HepG2 (cell line): Measurements from ENCODE around the gene AK3. TPM values are rescaled to one million over a fixed set of nuclear protein-coding genes. Genes with fewer than 3 reads are reported as not detected.

ENCODE experiments used
- ATAC-seq: fragments of 200-7000 bp; cut with Tn5 transposase; 3 replicates; pipeline ENCODE4 v1.9.1; 2020; ENCODE audit warnings: mild to moderate bottlenecking, moderate library complexity
- BruUV-seq: library from RNA; stranded (reverse); fragments of 400-500 nt; replicated peaks from 2 replicates; lab custom pipeline; 2021; lab: Mats Ljungman, UMichigan
- CTCF ChIA-PET: fragments of 300-600 bp; formaldehyde crosslinking; extraction: SDS; loops from one replicate; lab custom pipeline; 2021; ENCODE audit warnings: low total read pairs, inconsistent platforms, low intra/inter-chr PET ratio; lab: Yijun Ruan, JAX
- POLR2A ChIA-PET: fragments of 350-600 bp; sonication (Branson Sonifier 250); formaldehyde crosslinking; loops from one replicate; lab custom pipeline; 2020; ENCODE audit warnings: antibody characterized with exemption, inconsistent platforms; lab: Yijun Ruan, JAX
- DNase-seq: peaks from one replicate; pipeline ENCODE4 v3.0.0-alpha.2; 2015; ENCODE audit warnings: low spot score
- FAIRE-seq: peaks from 3 replicates; lab custom pipeline; 2011; peaks lifted over from hg19 to GRCh38; lab: Jason Lieb, UNC
- H2AFZ ChIP-seq: one replicate; pipeline ENCODE4 v1.6.1; 2011; ENCODE audit warnings: low read length, inconsistent platforms
- H3K27ac ChIP-seq: fragments of 300-600 bp; 3 replicates; pipeline ENCODE4 v1.8.0; 2011; ENCODE audit warnings: mixed run types, mild to moderate bottlenecking, mixed read lengths, low read length, inconsistent platforms; ENCODE audit not compliant: insufficient read depth; ENCODE audit errors: extremely low read length
- H3K27me3 ChIP-seq, 2 experiments: fragments of 200-600 bp in 1 of 2; 2 replicates in 1 of 2; 3 replicates in 1 of 2; pipeline versions ENCODE4 v1.6.0 to v1.8.0; 2011; ENCODE audit warnings: low read length in 2 of 2, mild to moderate bottlenecking in 2 of 2, moderate library complexity in 2 of 2, inconsistent platforms in 1 of 2; ENCODE audit not compliant: insufficient read depth in 2 of 2, control insufficient read depth in 1 of 2
- H3K36me3 ChIP-seq, 2 experiments: fragments of 200-600 bp in 1 of 2; replicated peaks in 1 of 2; 2 replicates in 1 of 2; 3 replicates in 1 of 2; pipeline versions ENCODE4 v1.5.1 to v1.8.0; 2011; ENCODE audit warnings: low read length in 2 of 2, inconsistent platforms in 1 of 2; ENCODE audit not compliant: insufficient read depth in 2 of 2, control insufficient read depth in 1 of 2
- H3K4me1 ChIP-seq: 2 replicates; pipeline ENCODE4 v1.5.1; 2012; ENCODE audit warnings: low read length, inconsistent platforms; ENCODE audit not compliant: insufficient read depth
- H3K4me2 ChIP-seq: 2 replicates; pipeline ENCODE4 v1.6.0; 2011; ENCODE audit warnings: low read depth, low read length, inconsistent platforms
- H3K4me3 ChIP-seq, 3 experiments: fragments of 200-600 bp in 1 of 3; sonication (generic), shearing (Covaris generic) in 1 of 3; replicated peaks in 1 of 3; 2 replicates each; pipeline ENCODE4 v1.5.1; 2011 to 2016; ENCODE audit warnings: low read length in 3 of 3, inconsistent platforms in 2 of 3, low read depth in 2 of 3, mild to moderate bottlenecking in 2 of 3, control low read depth in 1 of 3, mixed read lengths in 1 of 3; ENCODE audit not compliant: insufficient read depth in 1 of 3
- H3K79me2 ChIP-seq: one replicate; pipeline ENCODE4 v1.6.1; 2011; ENCODE audit warnings: low read length, inconsistent platforms; ENCODE audit not compliant: insufficient read depth
- H3K9ac ChIP-seq: 2 replicates; pipeline ENCODE4 v1.6.0; 2011; ENCODE audit warnings: mild to moderate bottlenecking, low read depth, low read length, inconsistent platforms; ENCODE audit not compliant: insufficient read depth
- H3K9me3 ChIP-seq: 2 replicates; pipeline ENCODE4 v1.5.1; 2012; ENCODE audit warnings: mild to moderate bottlenecking, low read length
- H4K20me1 ChIP-seq: 2 replicates; pipeline ENCODE4 v1.6.0; 2011; ENCODE audit warnings: inconsistent platforms, mild to moderate bottlenecking, low read length, moderate library complexity; ENCODE audit not compliant: insufficient read depth
- ARID5B ChIP-seq: IDR thresholded peaks from 2 replicates; pipeline ENCODE4 v1.4.0; 2020; ENCODE audit warnings: mild to moderate bottlenecking, missing genetic modification reagents
- CEBPB ChIP-seq: IDR thresholded peaks from 2 replicates; pipeline ENCODE4 v1.6.1; 2011; ENCODE audit warnings: low read depth, low read length, improper control_type of control experiment, borderline replicate concordance
- FOSL2 ChIP-seq: sonication (generic); formaldehyde crosslinking; IDR thresholded peaks from 2 replicates; pipeline ENCODE4 v1.4.0; 2020; ENCODE audit warnings: missing genetic modification reagents
- GATAD2A ChIP-seq: IDR thresholded peaks from 2 replicates; pipeline ENCODE4 v1.6.1; 2016
- HCFC1 ChIP-seq: fragments of 150-350 bp; IDR thresholded peaks from 2 replicates; pipeline ENCODE4 v1.6.1; 2014; ENCODE audit warnings: low read depth, low read length
- HMG20A ChIP-seq: IDR thresholded peaks from 2 replicates; pipeline ENCODE4 v1.6.1; 2016; ENCODE audit warnings: borderline replicate concordance
- PBX2 ChIP-seq: IDR thresholded peaks from 2 replicates; pipeline ENCODE4 v1.6.1; 2016; ENCODE audit warnings: control low read depth
- PHF20 ChIP-seq: sonication (generic); formaldehyde crosslinking; IDR thresholded peaks from 2 replicates; pipeline ENCODE4 v1.5.0; 2020; ENCODE audit warnings: mild to moderate bottlenecking, missing genetic modification reagents
- RXRB ChIP-seq: IDR thresholded peaks from 2 replicates; pipeline ENCODE4 v1.6.1; 2016; ENCODE audit warnings: borderline replicate concordance, missing genetic modification reagents, missing compliant biosample characterization
- SAP130 ChIP-seq: IDR thresholded peaks from 2 replicates; pipeline ENCODE4 v1.6.1; 2016; ENCODE audit warnings: low read depth
- TEF ChIP-seq: sonication (generic); formaldehyde crosslinking; IDR thresholded peaks from 2 replicates; pipeline ENCODE4 v1.5.0; 2020; ENCODE audit warnings: missing genetic modification reagents
- ZFP1 ChIP-seq: IDR thresholded peaks from 2 replicates; pipeline ENCODE4 v1.6.1; 2016
- ZNF557 ChIP-seq: sonication (generic); formaldehyde crosslinking; IDR thresholded peaks from 2 replicates; pipeline ENCODE4 v1.4.0; 2020; ENCODE audit warnings: missing genetic modification reagents
- ZNF644 ChIP-seq: IDR thresholded peaks from 2 replicates; pipeline ENCODE4 v1.6.1; 2016; ENCODE audit warnings: low read depth
- WGBS: methylation state at CpG from one replicate; pipeline ENCODE4 v1.1.6; 2017; ENCODE audit warnings: low lambda C conversion rate; 5-methylcytosine and 5-hydroxymethylcytosine counted together
- in situ Hi-C: cut with HindIII; loops from 2 replicates; pipeline ENCODE4 v1.10.0; 2017; ENCODE audit warnings: low pct_unique_long_range_greater_than_20kb; ENCODE audit not compliant: extremely low pct_ligation_motif_present
- intact Hi-C: fragments of 100-400 bp; cut with micrococcal nuclease; formaldehyde crosslinking; loops from one replicate; pipeline ENCODE4 v1.10.0; 2022; ENCODE audit not compliant: unreplicated experiment
- polyA plus RNA-seq, 8 experiments: library from polyadenylated mRNA; depleted of rRNA in 3 of 8; stranded (reverse) in 7 of 8; unstranded in 1 of 8; fragments of >200 nt; fragmentation: Illumina TruSeq in 4 of 8; extraction: Trizol in 4 of 8; gene quantifications; 2 replicates each; pipeline versions ENCODE4 v1.2.1 to v1.2.3, GENCODE V29; 2011 to 2016; ENCODE audit warnings: low read depth in 4 of 8, missing spikeins in 1 of 8, mixed read lengths in 1 of 8; ENCODE audit not compliant: insufficient read depth in 1 of 8
- total RNA-seq, 5 experiments: library from RNA; depleted of rRNA; stranded (reverse); fragments of >200 nt; fragmentation: Illumina TruSeq; extraction: Trizol; gene quantifications; 2 replicates each; pipeline ENCODE4 v1.2.3, GENCODE V29; 2016; ENCODE audit warnings: low read depth in 1 of 5

The AK3 gene
- total and polyA plus RNA-seq, 2 of the 13 experiments (the other 11 are each of a cell fraction or from before 2014, with no cell fraction given): 76.8 to 109 TPM

- 68% methylated on average over 3 of the region's 3 CpGs for WGBS
- no peak for ATAC-seq
- H2AFZ ChIP-seq: no peak overlapping the region
- CTCF ChIA-PET: no interaction called here
- H3K9ac ChIP-seq: peak overlapping the region; percentile 96
- H4K20me1 ChIP-seq: no peaks in the 10 kb centered on the region
- H3K4me1 ChIP-seq: peaks cover 45% of the 10 kb centered on the region
- TF ChIP-seq PBX2 (CRISPR knock-in tag) (peak; percentile 61), PHF20 (CRISPR knock-in tag) (no peak)
- no TSS peak for BruUV-seq
- H3K36me3 ChIP-seq: no peaks in the 10 kb centered on the region
- POLR2A ChIA-PET: interaction anchor here (0.6 to 2.2 kb wide), 17 partner anchors 12 to 1151 kb away, joined by 3 to 43 read pairs (median 4); partner anchors contain the start of genes AK3, PLPP6, RCL1 and RFX3
- H3K9me3 ChIP-seq: no peaks in the 10 kb centered on the region
- in situ Hi-C loops (no loop called here), intact Hi-C loops (loop anchor here (5.0 kb wide), 2 partner anchors 115 to 1150 kb away; partner anchors contain the start of genes RCL1 and RFX3)
- DNase-seq: no peak
- H3K4me2 ChIP-seq: peak overlapping the region; percentile 93
- no peak overlapping the region for H3K4me3 ChIP-seq
- H3K27ac ChIP-seq: peak overlapping the region; percentile 99
- FAIRE-seq: no peak
- H3K79me2 ChIP-seq: peaks cover 23% of the 10 kb centered on the region
- H3K27me3 ChIP-seq: no peaks in the 10 kb centered on the region; a peak in 1 of 5 replicates
Observed at GRCh38 chr9:4677392-4677791, 63.6 kb downstream of the AK3 start.

- in situ Hi-C loops: no loop called here
- peaks cover 32% of the 10 kb centered on the region for H3K4me1 ChIP-seq
- peaks cover under 1% of the 10 kb centered on the region for H3K79me2 ChIP-seq
- ChIA-PET POLR2A (interaction anchor here (0.7 kb wide), 1 partner anchor 12 kb away, joined by 5 read pairs; the partner anchor contains the start of gene PLPP6), CTCF (no interaction called here)
- DNase-seq: peak; percentile 34
- no peak overlapping the region for H2AFZ ChIP-seq
- intact Hi-C loops: loop anchor here (5.0 kb wide), 2 partner anchors 118 to 1147 kb away; partner anchors contain the start of genes RCL1 and RFX3
- ATAC-seq: no peak
- H4K20me1 ChIP-seq: no peaks in the 10 kb centered on the region
- no TSS peak for BruUV-seq
- H3K27me3 ChIP-seq: no peaks in the 10 kb centered on the region; a peak in 1 of 5 replicates
- H3K27ac ChIP-seq: no peak overlapping the region
- FAIRE-seq: peak; percentile 8
- no peak overlapping the region for H3K4me3 ChIP-seq
- H3K36me3 ChIP-seq: no peaks in the 10 kb centered on the region
- H3K9ac ChIP-seq: no peak overlapping the region
- H3K9me3 ChIP-seq: no peaks in the 10 kb centered on the region
- no peak overlapping the region for H3K4me2 ChIP-seq
- TF ChIP-seq ZNF557 (CRISPR knock-in tag) (no peak), RXRB (CRISPR knock-in tag) (peak; percentile 12; the same call in 1 of the 2 replicates), ARID5B (CRISPR knock-in tag) (peak; percentile 51; the same call in 1 of the 2 replicates), GATAD2A (CRISPR knock-in tag) (peak; percentile 59), ZFP1 (CRISPR knock-in tag) (no peak), ZNF644 (CRISPR knock-in tag) (peak; percentile 66; the same call in 1 of the 2 replicates), TEF (peak; percentile 34; the same call in 1 of the 2 replicates), HMG20A (CRISPR knock-in tag) (0 out of 2 replicates have a peak, but pooled peaks have one; percentile 28), CEBPB (peak; percentile 81; the same call in 1 of the 2 replicates), SAP130 (CRISPR knock-in tag) (peak; percentile 40; the same call in 1 of the 2 replicates), HCFC1 (no peak), FOSL2 (CRISPR knock-in tag) (peak; percentile 48; the same call in 1 of the 2 replicates)
Observed at GRCh38 chr9:4674783-4675182, 66.2 kb downstream of the AK3 start.
